Panc1 (cell line): Measurements from ENCODE around the gene APCDD1L. TPM values are rescaled to one million over a fixed set of nuclear protein-coding genes. Genes with fewer than 3 reads are reported as not detected.

Experiments
- ATAC-seq: fragments of 200-7000 bp; cut with Tn5 transposase; 2 replicates; pipeline ENCODE4 v1.9.1; 2020; ENCODE audit warnings: mild to moderate bottlenecking, moderate library complexity
- BruUV-seq: library from RNA; stranded (reverse); fragments of 400-500 nt; replicated peaks from 2 replicates; lab custom pipeline; 2021; lab: Mats Ljungman, UMichigan
- CTCF ChIA-PET: fragments of 300-600 bp; sonication (Branson Sonifier 250); formaldehyde crosslinking; loops from one replicate; lab custom pipeline; 2022; ENCODE audit warnings: antibody characterized with exemption; lab: Charles Lee
- POLR2A ChIA-PET: fragments of 300-600 bp; sonication (Branson Sonifier 250); formaldehyde crosslinking; loops from one replicate; lab custom pipeline; 2022; ENCODE audit warnings: antibody characterized with exemption; lab: Charles Lee
- DNase-seq: peaks from one replicate; pipeline ENCODE4 v3.0.0-alpha.2; 2010; ENCODE audit warnings: low read depth, low spot score
- H3K27ac ChIP-seq: 2 replicates; pipeline ENCODE4 v1.5.1; 2011; ENCODE audit warnings: mild to moderate bottlenecking, low read length, inconsistent platforms
- H3K27me3 ChIP-seq: fragments of 200-500 bp; sonication (Bioruptor generic); 2 replicates; pipeline ENCODE4 v1.6.0; 2014; ENCODE audit warnings: low read length, inconsistent platforms; ENCODE audit not compliant: control insufficient read depth, insufficient read depth
- H3K36me3 ChIP-seq: fragments of 200-500 bp; sonication (Bioruptor generic); 2 replicates; pipeline ENCODE4 v1.5.1; 2014; ENCODE audit warnings: inconsistent platforms, mild to moderate bottlenecking, low read length, moderate library complexity; ENCODE audit not compliant: control insufficient read depth, insufficient read depth
- H3K4me1 ChIP-seq: 2 replicates; pipeline ENCODE4 v1.5.1; 2011; ENCODE audit warnings: inconsistent platforms, mild to moderate bottlenecking, low read length, moderate library complexity; ENCODE audit not compliant: control insufficient read depth, insufficient read depth
- H3K4me3 ChIP-seq, 2 experiments: 2 replicates each; pipeline ENCODE4 v1.5.1; 2011 to 2012; ENCODE audit warnings: low read depth in 2 of 2, low read length in 2 of 2, mild to moderate bottlenecking in 2 of 2, inconsistent platforms in 1 of 2, moderate library complexity in 1 of 2
- H3K9me3 ChIP-seq: fragments of 200-500 bp; sonication (Bioruptor generic); 2 replicates; pipeline ENCODE4 v1.5.1; 2014; ENCODE audit warnings: low read depth, mild to moderate bottlenecking, inconsistent platforms, low read length, moderate library complexity; ENCODE audit not compliant: control insufficient read depth, insufficient read depth
- CTCF ChIP-seq: fragments of 450-650 bp; IDR thresholded peaks from 2 replicates; pipeline ENCODE4 v1.5.1; 2017; ENCODE audit warnings: mild to moderate bottlenecking
- POLR2AphosphoS5 ChIP-seq: IDR thresholded peaks from 2 replicates; pipeline ENCODE4 v1.6.1; 2012; ENCODE audit warnings: mild to moderate bottlenecking, low read depth, low read length, moderate library complexity
- SIN3A ChIP-seq: IDR thresholded peaks from 2 replicates; pipeline ENCODE4 v1.6.1; 2012; ENCODE audit warnings: low read depth, mild to moderate bottlenecking, low read length, moderate library complexity, borderline replicate concordance; ENCODE audit not compliant: insufficient read depth
- TCF7L2 ChIP-seq: IDR thresholded peaks from 2 replicates; pipeline ENCODE4 v1.6.1; 2011; ENCODE audit warnings: mild to moderate bottlenecking, low read depth, low read length, inconsistent platforms
- in situ Hi-C: cut with HindIII; loops from 2 replicates; pipeline ENCODE4 v1.10.0; 2016; ENCODE audit warnings: low sequenced_read_pairs, low pct_unique_long_range_greater_than_20kb
- intact Hi-C: fragments of 100-400 bp; cut with micrococcal nuclease; formaldehyde crosslinking; loops from one replicate; pipeline ENCODE4 v1.10.0; 2022; ENCODE audit not compliant: unreplicated experiment
- total RNA-seq: library from RNA; stranded (reverse); gene quantifications from one replicate; pipeline ENCODE4 v1.2.1, GENCODE V29; 2021; ENCODE audit not compliant: unreplicated experiment
- TF ChIP-seq, protein P1 (sequence below), 2 experiments: IDR thresholded peaks; 2 replicates each; pipeline ENCODE4 v1.6.1; 2011 to 2012; ENCODE audit warnings: low read depth in 2 of 2, control low read depth in 1 of 2, low read length in 1 of 2, mild to moderate bottlenecking in 1 of 2, moderate library complexity in 1 of 2; ENCODE audit not compliant: insufficient read depth in 1 of 2

Gene APCDD1L
- total RNA-seq, 1 experiment from 2014 or later: 0.62 TPM

GRCh38 chr20:58457083-58457695 is 58.0 kb downstream of the APCDD1L start:
- CTCF ChIA-PET: interaction anchor here (0.7 kb wide), 1 partner anchor 85 kb away, joined by 3 read pairs; no protein-coding TSS in a partner anchor
- Histone ChIP-seq H3K27ac (no peak overlapping the region), H3K4me1 (no peaks in the 10 kb centered on the region), H3K4me3 (no peak overlapping the region), H3K9me3 (peaks cover 4% of the 10 kb centered on the region; the same call in 1 of the 2 replicates), H3K36me3 (no peaks in the 10 kb centered on the region), H3K27me3 (no peaks in the 10 kb centered on the region)
- no peak for DNase-seq
- no peak for TF ChIP-seq TCF7L2
- no peak for TF ChIP-seq SIN3A
- TF ChIP-seq CTCF: no peak
- TF ChIP-seq, protein P1, sequence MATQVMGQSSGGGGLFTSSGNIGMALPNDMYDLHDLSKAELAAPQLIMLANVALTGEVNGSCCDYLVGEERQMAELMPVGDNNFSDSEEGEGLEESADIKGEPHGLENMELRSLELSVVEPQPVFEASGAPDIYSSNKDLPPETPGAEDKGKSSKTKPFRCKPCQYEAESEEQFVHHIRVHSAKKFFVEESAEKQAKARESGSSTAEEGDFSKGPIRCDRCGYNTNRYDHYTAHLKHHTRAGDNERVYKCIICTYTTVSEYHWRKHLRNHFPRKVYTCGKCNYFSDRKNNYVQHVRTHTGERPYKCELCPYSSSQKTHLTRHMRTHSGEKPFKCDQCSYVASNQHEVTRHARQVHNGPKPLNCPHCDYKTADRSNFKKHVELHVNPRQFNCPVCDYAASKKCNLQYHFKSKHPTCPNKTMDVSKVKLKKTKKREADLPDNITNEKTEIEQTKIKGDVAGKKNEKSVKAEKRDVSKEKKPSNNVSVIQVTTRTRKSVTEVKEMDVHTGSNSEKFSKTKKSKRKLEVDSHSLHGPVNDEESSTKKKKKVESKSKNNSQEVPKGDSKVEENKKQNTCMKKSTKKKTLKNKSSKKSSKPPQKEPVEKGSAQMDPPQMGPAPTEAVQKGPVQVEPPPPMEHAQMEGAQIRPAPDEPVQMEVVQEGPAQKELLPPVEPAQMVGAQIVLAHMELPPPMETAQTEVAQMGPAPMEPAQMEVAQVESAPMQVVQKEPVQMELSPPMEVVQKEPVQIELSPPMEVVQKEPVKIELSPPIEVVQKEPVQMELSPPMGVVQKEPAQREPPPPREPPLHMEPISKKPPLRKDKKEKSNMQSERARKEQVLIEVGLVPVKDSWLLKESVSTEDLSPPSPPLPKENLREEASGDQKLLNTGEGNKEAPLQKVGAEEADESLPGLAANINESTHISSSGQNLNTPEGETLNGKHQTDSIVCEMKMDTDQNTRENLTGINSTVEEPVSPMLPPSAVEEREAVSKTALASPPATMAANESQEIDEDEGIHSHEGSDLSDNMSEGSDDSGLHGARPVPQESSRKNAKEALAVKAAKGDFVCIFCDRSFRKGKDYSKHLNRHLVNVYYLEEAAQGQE (IDR thresholded peaks at IDR 0.05; ENCODE audit: insufficient read depth in 1 of 2, low read depth in 2 of 2, low read length in 1 of 2): no peak
- no peak for TF ChIP-seq POLR2AphosphoS5
- no peak for ATAC-seq
- BruUV-seq: no TSS peak
- intact Hi-C loops (no loop called here), in situ Hi-C loops (no loop called here)
- POLR2A ChIA-PET: no interaction called here

GRCh38 chr20:58454460-58454859 is 60.7 kb downstream of the APCDD1L start:
- in situ Hi-C loops (no loop called here), intact Hi-C loops (no loop called here)
- Histone ChIP-seq H3K36me3 (no peaks in the 10 kb centered on the region; the same call in 1 of the 2 replicates), H3K4me3 (no peak overlapping the region), H3K4me1 (no peaks in the 10 kb centered on the region), H3K27ac (no peak overlapping the region), H3K27me3 (no peaks in the 10 kb centered on the region), H3K9me3 (peaks cover 4% of the 10 kb centered on the region; the same call in 1 of the 2 replicates)
- ChIA-PET POLR2A (no interaction called here), CTCF (no interaction called here)
- TF ChIP-seq CTCF (no peak), SIN3A (no peak), POLR2AphosphoS5 (no peak), TCF7L2 (no peak)
- TF ChIP-seq, protein P1 (IDR thresholded peaks at IDR 0.05; ENCODE audit: insufficient read depth in 1 of 2, low read depth in 2 of 2, low read length in 1 of 2): no peak
- no TSS peak for BruUV-seq
- no peak for DNase-seq
- no peak for ATAC-seq
